ENCODE results near the gene GPRIN3.
A peak's percentile ranks its signal among the peaks of the same experiment; 100 is the strongest.

Gene GPRIN3

GRCh38 chr4:89242216-89242615, 65.4 kb downstream of the GPRIN3 start:
- H3K9me3 ChIP-seq = no peaks in the 10 kb centered on the region
- no peaks in the 10 kb centered on the region for H3K27me3 ChIP-seq
- intact Hi-C loops (cut with DNase I; ENCODE audit: low total_unique reads) = no loop called here
- H3K4me1 ChIP-seq = no peaks in the 10 kb centered on the region
- no peak overlapping the region for H3K4me3 ChIP-seq
- no peaks in the 10 kb centered on the region for H3K36me3 ChIP-seq
- no peak overlapping the region for H3K27ac ChIP-seq
- DNase-seq = no peak
- TF ChIP-seq CTCF (IDR thresholded peaks at IDR 0.05) = no peak

GRCh38 chr4:89230271-89230670, 77.3 kb downstream of the GPRIN3 start:
- Histone ChIP-seq H3K4me1 (no peaks in the 10 kb centered on the region), H3K4me3 (no peak overlapping the region), H3K9me3 (no peaks in the 10 kb centered on the region), H3K36me3 (no peaks in the 10 kb centered on the region), H3K27me3 (no peaks in the 10 kb centered on the region), H3K27ac (no peak overlapping the region)
- DNase-seq = no peak
- TF ChIP-seq CTCF (IDR thresholded peaks at IDR 0.05) = no peak
- intact Hi-C loops (cut with DNase I; ENCODE audit: low total_unique reads) = no loop called here

- H3K36me3 ChIP-seq = no peaks in the 10 kb centered on the region
- peak; percentile 50 to 59 for TF ChIP-seq CTCF (IDR thresholded peaks at IDR 0.05)
Measured at GRCh38 chr4:89226665-89227574, 80.7 kb downstream of the GPRIN3 start.

GRCh38 chr4:89222170-89222569, 85.4 kb downstream of the GPRIN3 start:
- DNase-seq = no peak

More at GRCh38 chr4:89226665-89227574, 80.7 kb downstream of the GPRIN3 start:
- Histone ChIP-seq H3K9me3 (no peaks in the 10 kb centered on the region), H3K4me1 (no peaks in the 10 kb centered on the region), H3K27me3 (no peaks in the 10 kb centered on the region), H3K4me3 (no peak overlapping the region), H3K27ac (no peak overlapping the region)
- peak; percentile 63 to 76 for DNase-seq
- intact Hi-C loops (cut with DNase I; ENCODE audit: low total_unique reads) = loop anchor here (10.0 kb wide), 1 partner anchor 208 kb away; no protein-coding TSS in a partner anchor

GRCh38 chr4:89221167-89221867, 86.3 kb downstream of the GPRIN3 start:
- Histone ChIP-seq H3K4me3 (no peak overlapping the region), H3K36me3 (no peaks in the 10 kb centered on the region), H3K27me3 (no peaks in the 10 kb centered on the region), H3K27ac (no peak overlapping the region), H3K4me1 (no peaks in the 10 kb centered on the region), H3K9me3 (no peaks in the 10 kb centered on the region)
- no peak for TF ChIP-seq CTCF (IDR thresholded peaks at IDR 0.05)
- intact Hi-C loops (cut with DNase I; ENCODE audit: low total_unique reads) = loop anchor here (10.0 kb wide), 1 partner anchor 213 kb away; no protein-coding TSS in a partner anchor
- no peak for DNase-seq

More at GRCh38 chr4:89222170-89222569, 85.4 kb downstream of the GPRIN3 start:
- H3K4me3 ChIP-seq = no peak overlapping the region
- no peaks in the 10 kb centered on the region for H3K36me3 ChIP-seq
- H3K4me1 ChIP-seq = no peaks in the 10 kb centered on the region
- no peak for TF ChIP-seq CTCF (IDR thresholded peaks at IDR 0.05)
- intact Hi-C loops (cut with DNase I; ENCODE audit: low total_unique reads) = loop anchor here (10.0 kb wide), 1 partner anchor 213 kb away; no protein-coding TSS in a partner anchor
- no peaks in the 10 kb centered on the region for H3K9me3 ChIP-seq
- no peak overlapping the region for H3K27ac ChIP-seq
- H3K27me3 ChIP-seq = no peaks in the 10 kb centered on the region
